ENCODE data around the gene APPL2.
A peak's percentile ranks its signal among the peaks of the same experiment; 100 is the strongest.
"Not testable (repeated sequence)": the region's sequence is repeated elsewhere in the genome, so short reads cannot be mapped to it uniquely, and the experiment has no call there.

Gene APPL2

DNA sequence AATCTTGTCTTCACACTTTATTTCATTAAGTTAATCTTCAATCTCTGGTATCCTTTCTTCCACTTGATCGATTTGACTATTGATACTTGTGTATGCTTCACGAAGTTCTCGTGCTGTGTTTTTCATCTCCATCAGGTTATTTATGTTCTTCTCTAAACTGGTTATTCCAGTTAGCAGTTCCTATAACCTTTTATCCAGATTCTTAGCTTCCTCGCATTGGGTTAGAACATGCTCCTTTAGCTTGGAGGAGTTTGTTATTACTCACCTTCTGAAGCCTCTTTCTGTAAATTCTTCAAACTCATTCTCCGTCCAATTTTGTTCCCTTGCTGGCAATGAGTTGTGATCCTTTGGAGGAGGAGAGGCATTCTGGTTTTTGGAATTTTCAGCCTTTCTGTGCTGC lies 52.0 kb downstream of the APPL2 start:
- DNase-seq, result not testable (repeated sequence)

GRCh38 chr12:105183406-105183805 lies 52.6 kb downstream of the APPL2 start:
- not testable (repeated sequence) for DNase-seq

- not testable (repeated sequence) for DNase-seq
Observed at GRCh38 chr12:105179114-105179513, 56.9 kb downstream of the APPL2 start.

- no peak for DNase-seq
Observed at GRCh38 chr12:105177208-105177607, 58.8 kb downstream of the APPL2 start.

- no peak for DNase-seq
Observed at GRCh38 chr12:105175397-105175990, 60.5 kb downstream of the APPL2 start.

DNA sequence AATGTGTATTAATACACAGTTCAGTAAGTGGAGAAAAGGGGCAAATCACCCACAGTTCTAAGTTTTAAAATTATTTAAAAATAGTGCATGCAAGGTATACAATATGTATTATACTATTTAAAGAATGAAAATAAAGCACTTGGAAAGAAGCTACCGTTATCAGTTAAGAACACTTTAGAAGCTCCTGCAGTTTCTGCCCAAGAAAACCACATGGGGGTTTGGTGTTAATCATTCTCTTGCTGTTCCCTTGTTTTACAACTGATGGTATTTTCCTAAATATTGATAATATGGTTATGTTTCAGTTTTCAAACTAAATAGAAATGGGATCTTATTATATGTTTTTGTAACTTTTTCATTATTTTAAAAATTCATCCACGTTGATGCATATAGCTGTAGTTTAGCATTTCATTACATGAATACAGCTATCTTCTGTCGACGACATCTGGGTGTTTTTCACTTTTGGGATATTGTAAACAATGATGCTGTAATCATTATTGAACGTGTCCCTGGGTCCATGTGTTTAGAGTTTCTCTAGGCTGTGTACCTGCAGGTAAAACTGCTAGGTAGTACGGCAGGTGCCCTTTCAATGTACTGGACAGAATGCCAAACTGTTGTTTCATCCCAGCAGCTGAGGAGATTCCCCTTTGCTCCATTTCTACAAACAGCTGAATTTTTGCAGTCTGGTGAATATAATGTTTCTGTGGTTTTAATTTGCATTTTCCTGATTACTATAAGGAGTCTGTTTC lies 64.1 kb downstream of the APPL2 start:
- DNase-seq, result no peak

- no peak for DNase-seq
Observed at GRCh38 chr12:105170139-105170538, 65.8 kb downstream of the APPL2 start.

- no peak for DNase-seq
Observed at GRCh38 chr12:105168006-105168405, 68.0 kb downstream of the APPL2 start.

GRCh38 chr12:105167346-105167745 lies 68.6 kb downstream of the APPL2 start:
- DNase-seq, result no peak

DNA sequence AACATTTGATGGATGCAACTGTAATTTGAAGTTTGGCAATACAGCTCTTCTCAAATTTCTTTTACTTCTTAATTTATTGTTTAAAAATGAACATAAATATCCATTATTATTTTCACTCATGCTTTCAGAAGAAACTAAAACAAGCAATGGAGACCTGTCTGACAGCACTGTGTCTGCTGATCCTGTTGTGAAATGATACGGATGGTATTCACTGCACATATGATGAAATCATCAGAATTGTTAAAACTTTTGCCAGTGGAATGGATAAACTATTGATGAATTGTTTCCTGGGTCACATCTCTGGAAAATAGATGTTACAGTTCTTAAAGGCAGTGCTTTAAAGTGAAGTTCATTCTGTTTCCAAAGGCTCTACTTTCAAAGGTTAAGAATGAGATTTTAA lies 69.2 kb downstream of the APPL2 start:
- DNase-seq, result no peak

- peak; percentile 77 for DNase-seq
Observed at GRCh38 chr12:105164068-105164467, 71.9 kb downstream of the APPL2 start.

DNA sequence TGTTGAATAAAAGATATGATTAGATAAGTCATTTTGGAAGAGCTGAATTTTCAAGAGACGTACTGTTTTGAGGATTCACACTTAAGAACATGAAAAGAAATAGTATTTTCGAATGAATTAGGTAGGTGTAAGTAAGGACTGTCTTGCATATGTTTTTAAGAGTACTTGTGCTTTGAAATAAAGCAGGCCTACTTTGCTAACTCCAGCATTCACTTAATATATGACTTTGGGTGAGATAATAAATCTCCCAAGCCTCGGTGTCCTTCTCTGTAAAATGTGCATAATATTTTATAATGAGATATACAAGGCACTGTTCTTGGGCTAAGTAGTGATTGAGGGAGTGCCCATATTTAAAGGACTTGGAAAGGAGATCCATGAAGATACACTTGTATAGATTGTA lies 73.8 kb downstream of the APPL2 start:
- no peak for DNase-seq

DNA sequence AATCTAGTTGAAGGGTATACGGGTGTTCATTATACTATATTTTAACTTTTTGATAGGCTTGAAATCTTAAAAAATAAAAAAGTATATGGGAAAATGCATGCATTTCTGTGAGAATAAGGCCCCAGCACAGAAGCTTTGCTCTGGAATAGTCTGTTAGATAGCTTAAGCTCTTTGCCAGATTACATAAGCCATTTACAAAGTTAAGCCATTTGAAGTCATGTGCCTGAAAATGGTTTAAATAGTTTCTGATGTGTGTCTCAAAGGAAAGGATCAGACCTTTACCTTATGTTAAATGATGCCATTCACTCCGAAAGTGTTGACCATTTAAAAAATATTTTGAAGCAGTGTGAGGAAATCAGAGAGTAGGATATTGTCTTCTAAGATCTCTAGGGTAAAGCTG lies 77.1 kb downstream of the APPL2 start:
- DNase-seq, result no peak

- DNase-seq, result no peak
Observed at GRCh38 chr12:105157606-105158005, 78.4 kb downstream of the APPL2 start.

DNA sequence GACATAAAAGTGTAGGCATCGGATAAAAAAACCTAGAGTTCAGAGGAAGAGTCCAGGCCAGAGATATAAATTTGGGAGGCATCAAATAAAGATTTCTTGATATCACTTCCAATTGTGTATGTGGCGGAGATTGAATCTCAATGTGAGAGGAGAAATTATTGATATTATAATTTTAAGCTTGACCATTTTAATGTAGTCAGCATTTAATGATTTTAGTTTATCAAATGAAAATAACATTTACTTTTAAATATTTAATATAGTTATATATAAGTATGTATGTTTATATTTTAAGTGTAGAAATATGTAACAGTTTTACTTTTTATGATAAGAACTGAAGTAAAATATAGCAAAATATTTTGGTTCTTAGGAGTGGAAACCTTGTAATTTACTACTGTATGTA lies 79.7 kb downstream of the APPL2 start:
- no peak for DNase-seq

- no peak for DNase-seq
Observed at GRCh38 chr12:105142259-105142658, 93.7 kb downstream of the APPL2 start.

DNA sequence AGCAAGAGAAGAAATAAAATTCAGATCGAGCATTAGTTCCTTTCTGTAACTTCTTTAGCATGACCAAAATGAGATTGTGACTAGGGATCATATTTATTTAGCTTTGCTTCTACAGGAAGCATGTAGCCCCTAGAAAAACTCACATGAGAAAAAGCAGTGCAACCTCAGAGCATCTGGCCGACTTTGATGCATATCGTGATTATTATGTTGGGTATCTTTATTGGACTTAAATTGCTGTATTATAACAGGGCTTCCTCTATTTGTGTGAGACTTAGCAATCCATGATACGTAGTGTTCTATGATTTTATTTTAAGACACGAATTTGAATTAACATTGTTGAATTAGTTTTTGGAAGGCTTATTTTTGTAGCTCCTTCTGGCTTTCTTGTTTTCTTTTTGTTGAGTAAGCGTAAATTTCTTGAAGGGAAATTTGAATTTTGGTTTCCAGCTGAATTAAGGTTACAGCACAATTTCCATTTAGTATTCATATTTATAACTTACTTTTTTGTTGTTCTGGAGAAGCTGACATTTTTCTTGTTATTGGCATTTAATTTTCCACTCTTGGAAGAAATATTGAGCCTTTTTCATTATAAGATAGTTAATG lies 94.6 kb downstream of the APPL2 start:
- DNase-seq, result no peak

- DNase-seq, result no peak
Observed at GRCh38 chr12:105138248-105138647, 97.7 kb downstream of the APPL2 start.

All from DMS79 (cell line).